Stomach (tissue), 19 donors: ENCODE data around the gene MEAK7. TPM values are rescaled to one million over a fixed set of nuclear protein-coding genes. Genes with fewer than 3 reads are reported as not detected.

ENCODE experiments used
- DNase-seq, 2 donors: peaks; one replicate each; pipeline versions ENCODE4 v3.0.0 to v3.0.0-alpha.2; 2013 to 2019
- H3K27ac ChIP-seq, 5 donors: fragments of 200-600 bp in 4 of 5; sonication (generic) in 4 of 5; one replicate each; pipeline ENCODE4 v1.5.1; 2013 to 2019; ENCODE audit warnings: mild to moderate bottlenecking in 1 of 5, moderate library complexity in 1 of 5
- H3K27me3 ChIP-seq, 3 donors: fragments of 200-600 bp; sonication (generic); one replicate each; pipeline ENCODE4 v1.5.1; 2017 to 2019; ENCODE audit warnings: mixed run types in 1 of 3
- H3K36me3 ChIP-seq, 4 donors: fragments of 200-600 bp; sonication (generic); 1 replicate in 3 of 4; 2 replicates in 1 of 4; pipeline ENCODE4 v1.5.1; 2016 to 2019
- H3K4me1 ChIP-seq, 4 donors: fragments of 200-600 bp; sonication (generic); one replicate each; pipeline ENCODE4 v1.5.1; 2016 to 2019
- H3K4me3 ChIP-seq, 4 donors: fragments of 200-600 bp; sonication (generic) in 3 of 4; one replicate each; pipeline ENCODE4 v1.5.1; 2016 to 2019; ENCODE audit warnings: mild to moderate bottlenecking in 1 of 4
- H3K9me3 ChIP-seq, 4 donors: fragments of 200-600 bp; sonication (generic); one replicate each; pipeline ENCODE4 v1.5.1; 2016 to 2019
- CTCF ChIP-seq, 7 experiments: fragments of 450-650 bp in 4 of 7; fragments of 200-600 bp in 3 of 7; sonication (generic) in 3 of 7; IDR thresholded peaks; one replicate each; pipeline ENCODE4 v1.5.1; 2016 to 2019; ENCODE audit warnings: antibody characterized with exemption in 7 of 7, control low read depth in 2 of 7, mild to moderate bottlenecking in 1 of 7
- EP300 ChIP-seq: sonication (generic); formaldehyde crosslinking; IDR thresholded peaks from one replicate; pipeline ENCODE4 v1.6.1; 2017; ENCODE audit warnings: antibody characterized with exemption
- POLR2A ChIP-seq, 4 donors: fragments of 450-650 bp; IDR thresholded peaks; one replicate each; pipeline ENCODE4 v1.6.1; 2016; ENCODE audit warnings: antibody characterized with exemption in 4 of 4, control low read depth in 2 of 4, mild to moderate bottlenecking in 1 of 4, moderate library complexity in 1 of 4
- POLR2AphosphoS5 ChIP-seq, 3 donors: sonication (generic); formaldehyde crosslinking; IDR thresholded peaks; one replicate each; pipeline ENCODE4 v1.6.1; 2016; ENCODE audit warnings: antibody characterized with exemption in 3 of 3
- WGBS, 5 donors: extraction: QIAGEN DNeasy Blood & Tissue Kit in 3 of 5; methylation state at CpG; one replicate each; pipeline versions ENCODE4 v1.1.5 to v1.1.7; 2013 to 2018; 5-methylcytosine and 5-hydroxymethylcytosine counted together
- intact Hi-C: fragments of 100-400 bp; cut with DNase I; formaldehyde crosslinking; loops from one replicate; pipeline ENCODE4 v1.15.1; 2023; ENCODE audit warnings: low total_unique reads
- long read RNA-seq, 10 donors: transcript quantifications; one replicate each; lab custom pipeline, GENCODE V29; 2026
- polyA plus RNA-seq, 3 donors: library from polyadenylated mRNA; stranded (reverse); fragments of 200-250 nt; gene quantifications; one replicate each; pipeline ENCODE4 v1.2.3, GENCODE V29; 2013
- total RNA-seq, 5 donors: library from RNA; depleted of rRNA; stranded (reverse); fragments of >200 nt; gene quantifications; one replicate each; pipeline versions ENCODE4 v1.1.0 to v1.2.3, GENCODE V29; 2014 to 2016
- donor health status: healthy with polysubstance abuse.
- donor health status: Bipolar disorder and iron deficiency.
- donor health status: healthy.

The MEAK7 gene
- total RNA-seq (10 to 100 TPM in 2 of 5 donors, 1 to 10 TPM in 3; 5.8 to 21.1 (median 9.4) TPM), polyA plus RNA-seq (1 to 10 TPM; 3.9 to 7.0 (median 6.8) TPM)
- long read RNA-seq, donor 1, result 0 reads
- long read RNA-seq, donor 2, result 0 reads
- long read RNA-seq, donor 3, result 0 reads
- long read RNA-seq, donor 4, result 0 reads
- long read RNA-seq, donor 5, partial matches to known transcripts, result 0 of 1 reads
- long read RNA-seq, donor 5, other reads (novel, unspliced or antisense), result 0 of 1 reads
- long read RNA-seq, donor 6, full-length matches to known transcripts, result 2 of 2 reads
- long read RNA-seq, donor 6, partial matches to known transcripts, result 0 of 2 reads
- long read RNA-seq, donor 6, other reads (novel, unspliced or antisense), result 0 of 2 reads
- long read RNA-seq, donor 7, full-length matches to known transcripts, result 2 of 2 reads
- long read RNA-seq, donor 7, partial matches to known transcripts, result 0 of 2 reads
- long read RNA-seq, donor 7, other reads (novel, unspliced or antisense), result 0 of 2 reads
- long read RNA-seq, donor 8, result 0 reads
- long read RNA-seq, donor 9, result 0 reads
- long read RNA-seq, donor 10, partial matches to known transcripts, result 0 of 1 reads
- long read RNA-seq, donor 10, other reads (novel, unspliced or antisense), result 0 of 1 reads

GRCh38 chr16:84504420-84505248, at the start of gene MEAK7:
MEAK7 (minus strand) TSS chr16:84504659; CDS start chr16:84498086, 6,573 bp downstream.
- Histone ChIP-seq H3K36me3 (peaks cover 0 to 24% (median 14%) of the 10 kb centered on the region in 4 donors), H3K27me3 (no peaks in the 10 kb centered on the region), H3K4me3 (peak within 1 kb of the TSS; percentile 62 to 83 (median 68)), H3K27ac (peak within 1 kb of the TSS; percentile 77 to 89 (median 87)), H3K4me1 (peaks cover 18 to 40% (median 30%) of the 10 kb centered on the region in 4 donors), H3K9me3 (no peaks in the 10 kb centered on the region)
- peak; percentile 99 for DNase-seq
- 1 to 4% (median 2%) methylated on average over 22 to 44 of the region's 45 CpGs for WGBS, 5 donors
- TF ChIP-seq CTCF (IDR thresholded peaks at IDR 0.05), result no peak
- TF ChIP-seq POLR2AphosphoS5 (IDR thresholded peaks at IDR 0.05), result peak; percentile 74 to 88 (median 85)
- intact Hi-C loops, result no loop called here

GRCh38 chr16:84553873-84554399, 49.5 kb upstream of the MEAK7 start:
- H3K27me3 ChIP-seq, result peaks cover 0 to 8% (median 0%) of the 10 kb centered on the region in 3 donors
- peak in 1 of 2 donors; percentile 44 for DNase-seq
- intact Hi-C loops, result no loop called here
- H3K9me3 ChIP-seq, result no peaks in the 10 kb centered on the region
- 75 to 87% (median 84%) methylated on average over 11 of the region's 11 CpGs for WGBS, 5 donors
- TF ChIP-seq CTCF (IDR thresholded peaks at IDR 0.05), result no peak
- no peak for TF ChIP-seq POLR2A (IDR thresholded peaks at IDR 0.05)
- TF ChIP-seq POLR2AphosphoS5 (IDR thresholded peaks at IDR 0.05), result no peak
- no peak for TF ChIP-seq EP300
- H3K27ac ChIP-seq, result peak overlapping the region in 1 of 5 donors; percentile 46
- H3K4me3 ChIP-seq, result no peak overlapping the region
- H3K4me1 ChIP-seq, result peaks cover 0 to 4% (median 2%) of the 10 kb centered on the region in 4 donors
- H3K36me3 ChIP-seq, result no peaks in the 10 kb centered on the region

- DNase-seq, result no peak
- Histone ChIP-seq H3K9me3 (no peaks in the 10 kb centered on the region), H3K27ac (peak overlapping the region in 1 of 5 donors; percentile 31), H3K36me3 (no peaks in the 10 kb centered on the region), H3K4me1 (peaks cover 0 to 4% (median 2%) of the 10 kb centered on the region in 4 donors), H3K27me3 (peaks cover 0 to 3% (median 0%) of the 10 kb centered on the region in 3 donors), H3K4me3 (no peak overlapping the region)
- WGBS, 5 donors, result 48 to 83% (median 64%) methylated on average over 4 of the region's 4 CpGs
- intact Hi-C loops, result no loop called here
- TF ChIP-seq EP300, result no peak
- TF ChIP-seq CTCF (IDR thresholded peaks at IDR 0.05), result no peak
- no peak for TF ChIP-seq POLR2A (IDR thresholded peaks at IDR 0.05)
- TF ChIP-seq POLR2AphosphoS5 (IDR thresholded peaks at IDR 0.05), result no peak
Measured at GRCh38 chr16:84552135-84552534, 47.7 kb upstream of the MEAK7 start.

GRCh38 chr16:84550096-84550495, 45.6 kb upstream of the MEAK7 start:
- no peaks in the 10 kb centered on the region for H3K9me3 ChIP-seq
- peaks cover 0 to under 1% (median 0%) of the 10 kb centered on the region in 3 donors for H3K27me3 ChIP-seq
- intact Hi-C loops, result no loop called here
- 67 to 97% (median 74%) methylated on average over 4 of the region's 4 CpGs for WGBS, 5 donors
- peaks cover 0 to 4% (median 0%) of the 10 kb centered on the region in 4 donors for H3K4me1 ChIP-seq
- H3K27ac ChIP-seq, result peak overlapping the region in 4 of 5 donors; percentile 72 to 77 (median 74)
- no peak overlapping the region for H3K4me3 ChIP-seq
- no peaks in the 10 kb centered on the region for H3K36me3 ChIP-seq
- no peak for DNase-seq
- TF ChIP-seq CTCF (IDR thresholded peaks at IDR 0.05) (no peak), POLR2AphosphoS5 (IDR thresholded peaks at IDR 0.05) (no peak), EP300 (no peak), POLR2A (IDR thresholded peaks at IDR 0.05) (no peak)
